Posterior vena cava (tissue), 2 donors: ENCODE data around the gene TXNDC8. TPM values are rescaled to one million over a fixed set of nuclear protein-coding genes. Genes with fewer than 3 reads are reported as not detected.
"Not testable (repeated sequence)": the region's sequence is repeated elsewhere in the genome, so short reads cannot be mapped to it uniquely, and the experiment has no call there.

Experiments
- DNase-seq: peaks from one replicate; pipeline ENCODE4 v3.0.0-alpha.2; 2020; ENCODE audit warnings: low spot score
- intact Hi-C, 2 donors: fragments of 100-400 bp; cut with DNase I; formaldehyde crosslinking; loops; one replicate each; pipeline versions ENCODE4 v1.14.1 to v1.14.2; 2022 to 2023
- total RNA-seq, 2 donors: library from RNA; stranded (reverse); fragmentation: NEBNext Ultra II Directional; extraction: Animal tissue kit (Norgen Biotek cat#: 25700); gene quantifications; one replicate each; pipeline ENCODE4 v1.2.1, GENCODE V29; 2021
- donor health status: DM: yes; HTN: yes; CAD: no.
- donor health status: DM: yes; HTN: yes; CAD: no.

The TXNDC8 gene
- total RNA-seq, 2 donors from 2014 or later = not detected

- DNase-seq = no peak
- intact Hi-C loops = no loop called here
Observed at GRCh38 chr9:110330484-110331105, 7.1 kb downstream of the TXNDC8 start.

- DNase-seq = no peak
- intact Hi-C loops = no loop called here
Observed at GRCh38 chr9:110329639-110330230, 7.9 kb downstream of the TXNDC8 start.

DNA sequence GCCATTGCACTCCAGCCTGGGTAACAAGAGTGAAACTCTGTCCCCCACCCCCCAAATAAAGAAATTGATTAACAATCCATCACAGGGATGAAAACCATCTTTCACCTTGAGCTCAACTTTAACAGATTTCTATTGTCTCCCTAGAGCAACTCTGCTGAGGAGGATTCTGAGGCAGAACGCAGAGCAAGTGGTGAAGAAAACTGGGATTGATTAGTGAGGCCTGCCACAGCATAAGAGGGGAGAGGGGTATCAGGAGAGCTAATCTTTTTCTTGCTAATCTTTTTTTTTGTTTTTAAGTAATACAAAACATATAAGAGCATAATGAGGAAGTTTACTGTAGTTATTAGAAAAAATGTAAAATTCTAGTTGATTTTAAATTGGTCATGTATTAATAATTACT lies 8.9 kb downstream of the TXNDC8 start:
- no peak for DNase-seq
- intact Hi-C loops = no loop called here

DNA sequence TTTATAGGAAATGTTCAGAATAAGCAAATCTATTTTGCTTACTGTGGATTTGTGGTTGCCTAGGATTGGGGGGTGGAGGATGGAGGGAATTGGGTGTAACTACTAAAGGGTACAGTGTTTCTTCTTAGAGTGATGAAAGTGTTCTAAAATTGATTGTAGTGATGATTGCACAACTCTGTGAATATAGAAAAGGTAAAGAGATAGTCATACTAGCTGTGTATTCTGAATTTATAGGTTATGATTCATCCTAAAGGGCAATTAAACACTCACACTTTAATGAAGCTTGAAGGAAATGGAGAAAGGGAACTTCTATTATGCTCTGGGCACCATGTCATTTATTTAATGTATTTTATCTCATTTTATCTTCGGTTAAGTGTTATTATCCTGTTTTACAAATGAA lies 9.9 kb downstream of the TXNDC8 start:
- intact Hi-C loops = no loop called here
- DNase-seq = no peak

DNA sequence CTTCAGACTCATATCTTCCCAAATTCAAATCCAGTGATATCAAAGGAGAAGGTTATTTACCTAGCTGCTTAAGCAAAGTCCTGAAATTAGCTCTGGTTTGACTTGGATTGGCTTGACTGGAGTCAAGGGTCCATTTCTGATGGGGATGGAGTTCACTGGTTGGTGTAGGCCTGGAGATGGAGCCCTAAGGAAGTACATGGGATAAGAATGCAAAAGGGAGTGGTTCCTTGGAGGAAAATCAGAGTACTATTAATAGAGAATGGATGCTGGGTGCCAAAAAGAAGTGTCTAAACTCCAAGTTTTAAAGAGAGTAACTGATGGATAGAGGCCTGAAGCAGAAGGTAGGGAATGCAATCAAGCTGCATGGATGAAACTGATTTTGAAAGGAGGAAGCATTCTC lies 13.8 kb downstream of the TXNDC8 start:
- intact Hi-C loops = no loop called here
- no peak for DNase-seq

GRCh38 chr9:110320651-110321445 lies 16.8 kb downstream of the TXNDC8 start:
- DNase-seq = no peak
- intact Hi-C loops = no loop called here

DNA sequence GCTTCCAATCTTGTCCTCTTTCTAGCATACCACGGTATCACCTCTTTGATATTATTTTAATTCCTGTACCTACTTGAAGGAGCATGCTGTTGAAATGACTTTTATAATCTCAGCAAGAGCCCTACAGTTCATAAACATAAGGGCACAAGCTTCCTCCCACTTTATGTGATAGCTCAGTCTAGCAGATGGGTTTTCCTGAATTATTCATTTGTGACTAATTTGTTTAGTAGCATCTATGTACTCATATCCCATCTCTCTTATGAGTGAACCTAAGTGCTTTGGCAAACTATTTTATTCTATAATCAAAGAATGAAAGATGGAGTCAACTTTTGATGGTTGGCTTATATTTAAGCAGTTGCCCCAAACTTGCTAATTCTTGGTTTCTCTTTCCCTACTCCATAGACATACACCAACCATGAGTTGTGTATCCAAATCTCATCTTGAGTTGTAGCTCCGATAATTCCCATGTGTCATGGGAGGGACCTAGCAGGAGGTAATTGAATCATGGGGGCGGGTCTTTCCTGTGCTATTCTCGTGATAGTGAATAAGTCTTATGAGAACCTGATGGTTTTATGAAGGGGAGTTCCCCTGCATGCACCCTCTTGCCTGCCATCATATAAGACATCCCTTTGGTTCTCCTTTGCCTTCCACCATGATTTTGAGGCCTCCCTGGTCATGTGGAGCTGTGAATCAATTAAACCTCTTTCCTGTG lies 17.7 kb downstream of the TXNDC8 start:
- intact Hi-C loops = no loop called here
- DNase-seq = no peak

DNA sequence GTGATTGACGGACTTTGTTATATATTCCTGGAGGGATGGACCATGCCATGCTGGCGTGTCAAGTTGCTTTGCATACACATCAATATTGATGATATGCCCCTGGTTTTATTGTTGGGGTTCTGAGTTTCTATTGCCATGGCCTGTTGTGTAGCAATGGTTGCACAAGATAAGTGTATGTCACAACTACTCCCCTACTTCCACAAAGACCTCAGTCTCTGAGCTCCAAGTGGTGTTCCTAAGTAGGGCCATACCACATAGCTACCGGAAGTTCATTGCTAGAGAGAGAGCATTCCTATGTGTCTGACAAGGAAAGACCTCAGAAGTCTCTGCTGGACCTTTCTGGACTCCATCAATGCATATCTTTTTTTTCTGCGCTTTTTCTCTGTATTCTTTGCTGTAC lies 19.8 kb downstream of the TXNDC8 start:
- DNase-seq = no peak
- intact Hi-C loops = no loop called here

DNA sequence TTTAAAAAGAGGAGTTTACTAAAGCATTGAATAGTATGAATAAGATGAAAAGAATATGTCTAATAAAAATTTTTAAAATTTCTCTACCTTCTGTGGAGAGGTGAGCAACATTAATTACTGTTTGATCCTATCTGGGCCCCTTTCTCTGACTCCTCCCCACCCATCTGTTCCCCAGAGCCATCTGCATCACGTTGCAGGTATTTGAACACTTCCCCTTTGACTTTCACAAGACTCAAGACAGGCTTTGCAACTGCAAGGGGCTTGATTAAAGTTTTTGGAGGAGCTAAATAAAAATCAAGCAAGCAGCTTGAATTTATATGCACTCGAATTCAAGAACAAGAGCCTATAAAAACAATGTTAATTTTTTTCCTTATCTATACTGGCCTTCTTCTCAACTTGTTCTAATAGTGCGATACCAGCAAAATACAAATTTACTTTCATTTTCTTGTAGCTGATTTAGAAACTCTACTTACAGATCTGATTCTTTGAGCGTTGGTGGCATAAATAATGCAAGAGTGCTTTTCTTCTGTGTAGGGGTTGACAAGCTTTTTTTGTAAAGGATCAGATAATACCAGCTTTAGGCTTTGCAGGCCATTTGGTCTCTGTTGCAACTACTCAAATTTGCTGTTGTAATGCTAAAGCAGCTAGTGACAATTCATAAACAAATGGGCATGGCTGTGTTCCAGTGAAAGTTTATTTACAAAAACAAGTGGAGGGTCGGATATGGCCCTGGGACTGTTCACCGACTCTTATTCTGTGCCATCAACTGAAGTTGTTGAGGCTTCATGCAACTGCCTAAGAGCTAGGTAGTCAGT lies 21.2 kb downstream of the TXNDC8 start:
- no peak for DNase-seq
- intact Hi-C loops = no loop called here

DNA sequence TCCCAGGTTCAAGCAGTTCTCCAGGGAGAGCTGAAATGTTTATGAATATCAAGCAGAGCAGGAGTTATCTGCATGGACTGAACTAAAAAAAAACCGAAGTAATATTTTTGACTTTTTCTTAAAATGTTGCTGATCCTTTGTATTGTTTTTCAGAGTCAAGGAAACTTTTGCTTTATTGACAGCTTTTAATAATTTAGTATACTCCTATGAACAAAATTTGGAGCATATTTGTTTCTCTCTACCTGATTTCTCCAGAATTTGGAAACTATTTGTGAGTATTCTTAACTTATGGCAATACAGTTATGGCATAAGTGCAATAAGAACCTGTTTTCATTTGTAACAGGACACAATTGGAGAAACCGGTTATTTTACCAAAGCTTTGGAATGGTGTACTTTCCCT lies 25.7 kb downstream of the TXNDC8 start:
- intact Hi-C loops, DNase-seq: not testable (repeated sequence)

DNA sequence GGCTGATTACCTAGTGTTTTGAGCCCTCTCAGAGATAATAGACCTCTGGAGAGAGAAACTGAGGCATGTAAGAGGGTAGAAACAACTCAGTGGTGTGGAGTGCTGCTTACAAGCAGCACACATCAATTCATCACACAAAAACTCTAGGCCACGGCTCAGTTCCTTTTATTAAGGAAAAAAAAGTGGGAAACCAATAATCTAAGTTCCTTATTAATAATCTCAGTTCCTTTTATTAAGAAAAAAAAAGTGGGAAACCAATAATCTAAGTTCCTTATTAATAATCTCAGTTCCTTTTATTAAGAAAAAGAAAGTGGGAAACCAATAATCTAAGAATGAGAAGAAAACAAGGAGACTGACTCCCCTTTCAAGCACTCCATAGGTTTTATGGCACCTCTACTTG lies 28.0 kb downstream of the TXNDC8 start:
- DNase-seq = no peak
- intact Hi-C loops = no loop called here

- intact Hi-C loops = no loop called here
- no peak for DNase-seq
Observed at GRCh38 chr9:110308633-110309038, 29.0 kb downstream of the TXNDC8 start.

GRCh38 chr9:110307191-110307590 lies 30.5 kb downstream of the TXNDC8 start:
- DNase-seq = no peak
- intact Hi-C loops = no loop called here

- intact Hi-C loops = no loop called here
- DNase-seq = no peak
Observed at GRCh38 chr9:110303133-110303532, 34.5 kb downstream of the TXNDC8 start.

GRCh38 chr9:110298043-110298605 lies 39.5 kb downstream of the TXNDC8 start:
- intact Hi-C loops = no loop called here
- DNase-seq = no peak

- intact Hi-C loops = no loop called here
- no peak for DNase-seq
Observed at GRCh38 chr9:110293248-110293647, 44.4 kb downstream of the TXNDC8 start.

DNA sequence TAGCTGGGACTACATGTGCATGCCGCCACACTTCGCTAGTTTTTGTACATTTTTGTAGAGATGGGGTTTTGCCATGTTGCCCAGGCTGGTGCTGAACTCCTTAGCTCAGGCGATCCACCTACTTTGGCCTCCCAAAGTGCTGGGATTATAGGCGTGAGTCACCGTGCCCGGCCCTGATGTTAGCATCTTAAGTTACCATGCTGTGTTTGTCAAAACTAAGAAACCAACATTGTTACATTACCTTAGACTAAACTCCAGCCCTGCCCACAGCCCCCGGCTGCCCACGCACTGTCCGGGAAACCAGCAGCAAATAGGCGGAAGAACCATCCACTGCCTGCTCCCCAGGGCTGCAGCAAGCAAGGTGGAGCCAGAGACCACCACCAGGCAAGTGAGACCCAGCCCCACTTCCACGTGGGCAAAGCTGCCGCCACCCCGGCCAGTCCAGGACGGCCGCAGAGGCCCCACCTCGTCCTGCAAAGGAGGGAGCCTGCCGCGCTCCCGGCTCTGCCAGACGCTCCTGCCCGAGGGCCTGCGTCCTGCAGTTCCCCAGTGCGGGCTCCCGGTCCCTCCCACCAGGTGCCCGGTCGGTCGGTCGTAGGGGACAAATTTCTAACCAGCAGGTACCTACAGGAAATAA lies 45.6 kb downstream of the TXNDC8 start:
- intact Hi-C loops = loop anchor here in 1 of 2 donors (2.0 kb wide), 1 partner anchor 69 kb away; no protein-coding TSS in a partner anchor
- DNase-seq = no peak

DNA sequence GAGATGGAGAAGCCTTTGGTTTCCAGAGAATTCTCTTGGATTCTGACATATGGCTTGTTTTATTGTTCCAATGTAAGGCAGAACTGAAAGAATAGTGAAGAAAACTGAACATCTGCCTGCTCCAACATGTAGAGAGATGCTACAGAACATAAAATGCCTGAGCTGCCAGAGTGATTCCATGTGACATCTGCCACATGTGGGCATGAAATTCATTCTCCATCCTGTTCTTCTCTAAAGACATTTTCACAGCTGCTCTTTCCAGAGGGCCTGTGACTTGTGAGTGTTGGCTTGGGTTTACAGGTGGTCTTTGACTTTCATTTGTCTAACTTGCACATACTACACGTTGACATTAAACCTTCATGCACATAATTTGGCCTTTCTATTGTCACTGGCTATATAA lies 47.7 kb downstream of the TXNDC8 start:
- no peak for DNase-seq
- intact Hi-C loops = loop anchor here in 1 of 2 donors (2.0 kb wide), 1 partner anchor 67 kb away; no protein-coding TSS in a partner anchor
